H9 (cell line): ENCODE measurements around the gene PDIA3. TPM values are rescaled to one million over a fixed set of nuclear protein-coding genes. Genes with fewer than 3 reads are reported as not detected.

Experiments
- DNase-seq: peaks from one replicate; pipeline ENCODE4 v3.0.0-alpha.2; 2017
- H2AFZ ChIP-seq: one replicate; pipeline ENCODE4 v1.6.1; 2013; ENCODE audit warnings: mild to moderate bottlenecking, low read length, control low read depth, moderate library complexity
- H2AK5ac ChIP-seq: 2 replicates; pipeline ENCODE4 v1.6.1; 2013; ENCODE audit warnings: low read length, control low read depth, mixed read lengths; ENCODE audit not compliant: insufficient read length
- H2BK120ac ChIP-seq: one replicate; pipeline ENCODE4 v1.6.1; 2013; ENCODE audit warnings: low read depth, mild to moderate bottlenecking, low read length, control low read depth, inconsistent platforms; ENCODE audit not compliant: poor library complexity, severe bottlenecking
- H2BK12ac ChIP-seq: 2 replicates; pipeline ENCODE4 v1.6.1; 2013; ENCODE audit warnings: low read length, control low read depth, mixed read lengths, low read depth; ENCODE audit not compliant: insufficient read length
- H2BK15ac ChIP-seq: 2 replicates; pipeline ENCODE4 v1.6.1; 2013; ENCODE audit warnings: low read depth, low read length, control low read depth
- H2BK20ac ChIP-seq: one replicate; pipeline ENCODE4 v1.6.1; 2013; ENCODE audit warnings: low read depth, mild to moderate bottlenecking, low read length, control low read depth, inconsistent platforms; ENCODE audit not compliant: poor library complexity, severe bottlenecking
- H2BK5ac ChIP-seq: 2 replicates; pipeline ENCODE4 v1.6.1; 2013; ENCODE audit warnings: low read length, control low read depth, mixed read lengths; ENCODE audit not compliant: insufficient read length
- H3K14ac ChIP-seq: 2 replicates; pipeline ENCODE4 v1.6.1; 2013; ENCODE audit warnings: low read length, control low read depth; ENCODE audit not compliant: insufficient read depth
- H3K18ac ChIP-seq: 2 replicates; pipeline ENCODE4 v1.6.1; 2013; ENCODE audit warnings: low read depth, mild to moderate bottlenecking, mixed read lengths, low read length, control low read depth; ENCODE audit not compliant: insufficient read length
- H3K23ac ChIP-seq: 2 replicates; pipeline ENCODE4 v1.6.1; 2013; ENCODE audit warnings: low read length, control low read depth, mixed read lengths, low read depth; ENCODE audit not compliant: insufficient read length
- H3K23me2 ChIP-seq: 2 replicates; pipeline ENCODE4 v1.6.1; 2013; ENCODE audit warnings: low read depth, mild to moderate bottlenecking, mixed read lengths, low read length, control low read depth; ENCODE audit not compliant: insufficient read length, poor library complexity, severe bottlenecking
- H3K27ac ChIP-seq: 2 replicates; pipeline ENCODE4 v1.5.1; 2013; ENCODE audit warnings: low read length, control low read depth, mixed read lengths, low read depth; ENCODE audit not compliant: insufficient read length
- H3K27me3 ChIP-seq: 2 replicates; pipeline ENCODE4 v1.6.1; 2013; ENCODE audit warnings: low read length, control low read depth, inconsistent platforms; ENCODE audit not compliant: insufficient read depth
- H3K4ac ChIP-seq: 2 replicates; pipeline ENCODE4 v1.6.1; 2013; ENCODE audit warnings: low read depth, mild to moderate bottlenecking, control low read depth, inconsistent platforms, low read length, moderate library complexity
- H3K4me1 ChIP-seq: 2 replicates; pipeline ENCODE4 v1.6.1; 2013; ENCODE audit warnings: low read length, control low read depth, inconsistent platforms; ENCODE audit not compliant: insufficient read depth
- H3K4me2 ChIP-seq: 2 replicates; pipeline ENCODE4 v1.6.1; 2013; ENCODE audit warnings: low read length, control low read depth, mixed read lengths; ENCODE audit not compliant: insufficient read length, insufficient read depth
- H3K56ac ChIP-seq: 2 replicates; pipeline ENCODE4 v1.6.1; 2013; ENCODE audit warnings: low read depth, mild to moderate bottlenecking, mixed read lengths, low read length, control low read depth; ENCODE audit not compliant: insufficient read length
- H3K79me1 ChIP-seq: 2 replicates; pipeline ENCODE4 v1.6.1; 2013; ENCODE audit warnings: low read depth, mild to moderate bottlenecking, moderate library complexity, low read length, control low read depth, inconsistent platforms; ENCODE audit not compliant: insufficient read depth, poor library complexity, severe bottlenecking
- H3K79me2 ChIP-seq: 2 replicates; pipeline ENCODE4 v1.6.1; 2013; ENCODE audit warnings: low read length, control low read depth, inconsistent platforms; ENCODE audit not compliant: insufficient read depth
- H3K9ac ChIP-seq: 2 replicates; pipeline ENCODE4 v1.6.1; 2013; ENCODE audit warnings: low read length, control low read depth, mixed read lengths; ENCODE audit not compliant: insufficient read length; ENCODE audit errors: extremely low read depth
- H3K9me3 ChIP-seq: one replicate; pipeline ENCODE4 v1.6.1; 2013; ENCODE audit warnings: low read depth, low read length, inconsistent platforms; ENCODE audit not compliant: control insufficient read depth
- H3T11ph ChIP-seq: one replicate; pipeline ENCODE4 v1.6.1; 2013; ENCODE audit warnings: mild to moderate bottlenecking, low read length, control low read depth, inconsistent platforms
- H4K20me1 ChIP-seq: one replicate; pipeline ENCODE4 v1.6.1; 2013; ENCODE audit not compliant: control insufficient read depth, insufficient read length, insufficient read depth
- H4K5ac ChIP-seq: 2 replicates; pipeline ENCODE4 v1.6.1; 2013; ENCODE audit warnings: low read depth, mild to moderate bottlenecking, mixed read lengths, low read length, control low read depth; ENCODE audit not compliant: insufficient read length
- H4K8ac ChIP-seq: replicated peaks from 2 replicates; pipeline ENCODE4 v1.6.1; 2013; ENCODE audit warnings: low read length, control low read depth, mixed read lengths, low read depth; ENCODE audit not compliant: insufficient read length
- H4K91ac ChIP-seq: 2 replicates; pipeline ENCODE4 v1.6.1; 2013; ENCODE audit warnings: low read depth, mild to moderate bottlenecking, moderate library complexity, mixed read lengths, low read length, control low read depth; ENCODE audit not compliant: insufficient read length
- H3K27ac Mint-ChIP-seq, 3 experiments: 2 replicates in 2 of 3; 3 replicates in 1 of 3; pipeline ENCODE4 v1.8.0; 2020 to 2021; ENCODE audit warnings: mixed read lengths in 3 of 3, mild to moderate bottlenecking in 1 of 3, moderate library complexity in 1 of 3
- H3K27me3 Mint-ChIP-seq: 2 replicates; pipeline ENCODE4 v1.8.0; 2021; ENCODE audit warnings: low read depth, mild to moderate bottlenecking, moderate library complexity, mixed read lengths
- H3K36me3 Mint-ChIP-seq, 3 experiments: 2 replicates in 2 of 3; 3 replicates in 1 of 3; pipeline ENCODE4 v1.8.0; 2020 to 2021; ENCODE audit warnings: low read depth in 3 of 3, mixed read lengths in 3 of 3; ENCODE audit not compliant: insufficient read depth in 1 of 3
- H3K4me1 Mint-ChIP-seq, 2 experiments: 2 replicates each; pipeline ENCODE4 v1.8.0; 2020; ENCODE audit warnings: mixed read lengths in 2 of 2
- H3K4me3 Mint-ChIP-seq, 2 experiments: 2 replicates in 1 of 2; 3 replicates in 1 of 2; pipeline ENCODE4 v1.8.0; 2020 to 2021; ENCODE audit warnings: mild to moderate bottlenecking in 2 of 2, mixed read lengths in 2 of 2, moderate library complexity in 1 of 2
- H3K9me3 Mint-ChIP-seq, 2 experiments: 2 replicates in 1 of 2; 3 replicates in 1 of 2; pipeline ENCODE4 v1.8.0; 2020; ENCODE audit warnings: mild to moderate bottlenecking in 2 of 2, mixed read lengths in 2 of 2, moderate library complexity in 1 of 2
- WGBS: extraction: QIAGEN DNeasy Blood & Tissue Kit; methylation state at CpG from one replicate; pipeline ENCODE4 v1.1.7; 2013; ENCODE audit warnings: missing lambda C conversion rate, low lambda C conversion rate, mixed read lengths; ENCODE audit not compliant: insufficient read length; ENCODE audit errors: extremely low coverage; 5-methylcytosine and 5-hydroxymethylcytosine counted together
- total RNA-seq: library from RNA; stranded (reverse); gene quantifications from 2 replicates; pipeline ENCODE4 v1.2.1, GENCODE V29; 2021
- TF ChIP-seq, protein P1 (sequence below): fragments of 200-600 bp; sonication (generic); conservative IDR thresholded peaks from 3 replicates; pipeline ENCODE4 v1.8.0; 2021; ENCODE audit warnings: antibody characterized with exemption, mild to moderate bottlenecking

PDIA3 gene
- total RNA-seq, 1 experiment from 2014 or later = 524 TPM

DNA sequence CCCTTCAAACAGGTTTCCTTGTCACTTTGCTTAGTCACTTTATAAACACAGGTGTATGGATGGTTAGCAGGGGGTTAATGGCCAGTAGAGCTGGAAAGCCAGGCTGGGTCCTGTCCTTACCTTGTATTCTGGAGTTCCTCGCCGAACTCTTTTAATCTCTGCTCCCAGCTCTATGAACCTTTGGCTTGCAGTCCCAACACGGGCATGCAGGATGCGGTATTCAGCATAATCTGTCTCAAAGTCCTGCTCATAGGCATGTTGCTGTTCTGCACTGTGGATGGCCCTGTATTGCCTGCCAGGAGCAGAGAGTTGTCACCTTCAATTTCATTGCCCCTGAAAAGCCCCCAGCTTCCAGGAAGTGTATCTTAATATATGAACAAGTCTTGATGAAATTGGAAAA is 27.8 kb downstream of the PDIA3 start:
- Histone ChIP-seq H4K8ac (no peak overlapping the region), H3K79me2 (no peaks in the 10 kb centered on the region), H3K23ac (no peak overlapping the region), H3K9ac (no peak overlapping the region), H2AK5ac (no peak overlapping the region), H3K4me2 (no peak overlapping the region), H4K91ac (no peak overlapping the region), H3K9me3 (no peaks in the 10 kb centered on the region), H3K79me1 (no peaks in the 10 kb centered on the region), H4K5ac (no peak overlapping the region), H3K4ac (no peak overlapping the region), H2BK12ac (no peak overlapping the region), H2BK5ac (no peak overlapping the region), H3K27me3 (no peaks in the 10 kb centered on the region), H2BK120ac (no peak overlapping the region), H3K4me1 (no peaks in the 10 kb centered on the region; the same call in 1 of the 2 replicates), H3K27ac (no peak overlapping the region), H4K20me1 (no peaks in the 10 kb centered on the region), H3K18ac (no peak overlapping the region), H3K14ac (no peak overlapping the region), H3K23me2 (peaks cover 13% of the 10 kb centered on the region), H3T11ph (no peak overlapping the region), H2BK15ac (no peak overlapping the region), H2AFZ (no peak overlapping the region), H2BK20ac (no peak overlapping the region), H3K56ac (no peak overlapping the region)
- Mint-ChIP-seq H3K36me3 (peaks cover 29 to 57% (median 42%) of the 10 kb centered on the region in 3 experiments; a peak in 6 of 7 replicates), H3K4me3 (no peak overlapping the region), H3K27ac (no peak overlapping the region; a peak in 1 of 7 replicates), H3K9me3 (no peaks in the 10 kb centered on the region; a peak in 1 of 5 replicates), H3K27me3 (no peaks in the 10 kb centered on the region; the same call in 1 of the 2 replicates), H3K4me1 (peaks cover 12 to 13% of the 10 kb centered on the region in 2 experiments)
- no CpG with 5 or more reads among the region's 4 CpGs for WGBS
- DNase-seq = no peak
- TF ChIP-seq, protein P1, sequence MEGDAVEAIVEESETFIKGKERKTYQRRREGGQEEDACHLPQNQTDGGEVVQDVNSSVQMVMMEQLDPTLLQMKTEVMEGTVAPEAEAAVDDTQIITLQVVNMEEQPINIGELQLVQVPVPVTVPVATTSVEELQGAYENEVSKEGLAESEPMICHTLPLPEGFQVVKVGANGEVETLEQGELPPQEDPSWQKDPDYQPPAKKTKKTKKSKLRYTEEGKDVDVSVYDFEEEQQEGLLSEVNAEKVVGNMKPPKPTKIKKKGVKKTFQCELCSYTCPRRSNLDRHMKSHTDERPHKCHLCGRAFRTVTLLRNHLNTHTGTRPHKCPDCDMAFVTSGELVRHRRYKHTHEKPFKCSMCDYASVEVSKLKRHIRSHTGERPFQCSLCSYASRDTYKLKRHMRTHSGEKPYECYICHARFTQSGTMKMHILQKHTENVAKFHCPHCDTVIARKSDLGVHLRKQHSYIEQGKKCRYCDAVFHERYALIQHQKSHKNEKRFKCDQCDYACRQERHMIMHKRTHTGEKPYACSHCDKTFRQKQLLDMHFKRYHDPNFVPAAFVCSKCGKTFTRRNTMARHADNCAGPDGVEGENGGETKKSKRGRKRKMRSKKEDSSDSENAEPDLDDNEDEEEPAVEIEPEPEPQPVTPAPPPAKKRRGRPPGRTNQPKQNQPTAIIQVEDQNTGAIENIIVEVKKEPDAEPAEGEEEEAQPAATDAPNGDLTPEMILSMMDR = no peak
